ENCODE data around the gene TENM4.

TENM4 gene

GRCh38 chr11:79285756-79286155 lies 155.1 kb downstream of the TENM4 start:
- no peak for DNase-seq

GRCh38 chr11:79276736-79277325 lies 164.0 kb downstream of the TENM4 start:
- no peak for DNase-seq

DNA sequence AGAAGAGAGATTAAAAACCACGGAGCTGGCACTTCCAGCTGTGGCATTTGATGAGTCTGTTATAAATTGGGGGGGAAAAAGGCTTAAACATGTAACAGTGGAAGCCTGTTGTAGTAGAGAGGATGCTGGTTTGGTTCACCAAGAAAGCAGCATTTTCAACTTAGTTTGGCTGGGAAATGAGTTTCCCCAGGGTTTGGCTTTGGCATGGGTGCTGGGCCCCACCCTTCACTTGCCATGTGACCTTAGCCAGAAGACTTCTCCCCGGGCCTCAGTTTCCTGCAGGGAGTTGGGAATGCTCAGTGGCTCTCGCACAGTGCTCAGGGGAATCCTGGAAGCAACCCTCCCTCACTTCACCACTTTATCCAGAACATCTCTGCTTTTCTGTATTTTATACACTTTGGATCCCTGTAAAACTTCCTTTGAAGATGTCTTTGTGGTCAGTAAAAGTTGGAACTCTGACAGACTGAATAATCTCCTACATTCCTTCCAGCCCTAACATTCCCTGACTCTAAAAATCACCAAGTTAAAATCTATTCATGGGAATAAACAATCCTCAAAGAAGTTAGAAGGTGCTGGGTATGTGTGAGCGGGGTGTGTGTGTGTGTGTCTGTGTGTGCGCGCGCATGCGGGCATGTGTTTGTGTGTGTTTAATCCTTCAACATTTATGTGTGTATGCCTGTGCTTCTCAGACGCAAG lies 166.0 kb downstream of the TENM4 start:
- DNase-seq = no peak

- no peak for DNase-seq
Observed at GRCh38 chr11:79273781-79274180, 167.0 kb downstream of the TENM4 start.

DNA sequence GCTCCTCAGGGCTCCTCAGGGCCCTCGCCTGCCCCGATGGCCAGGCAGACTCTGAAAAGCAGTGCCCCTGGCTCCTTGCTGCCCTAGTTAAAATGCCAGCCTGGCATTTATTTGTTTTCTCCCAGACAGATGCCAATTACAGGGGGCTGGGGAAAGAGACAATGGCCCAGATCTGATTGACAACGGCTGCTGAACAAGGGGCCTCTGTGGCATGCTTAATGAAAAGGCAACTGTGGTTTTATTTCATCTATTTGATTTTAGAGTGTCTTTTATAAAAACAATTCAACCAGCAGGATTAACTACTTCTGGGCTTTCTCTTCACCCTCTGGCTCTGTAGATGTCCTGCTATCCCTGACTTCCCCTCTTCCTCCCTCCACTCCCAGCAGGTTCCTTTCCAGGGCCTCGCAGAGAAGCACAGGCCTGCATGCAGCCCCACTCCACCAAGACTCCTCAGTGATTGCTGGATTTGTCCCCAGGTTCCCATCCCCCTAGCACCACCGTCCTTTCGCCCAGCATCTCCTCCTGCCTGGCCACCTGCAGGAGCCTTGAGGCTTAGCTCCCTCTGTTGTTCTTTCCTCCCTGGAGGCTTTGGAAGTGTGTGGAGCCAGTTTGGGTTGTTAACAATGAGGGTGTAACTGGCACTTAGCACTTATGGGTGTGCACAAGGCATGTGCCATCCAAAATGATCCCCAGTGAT lies 171.1 kb downstream of the TENM4 start:
- no peak for DNase-seq

- no peak for DNase-seq
Observed at GRCh38 chr11:79266396-79266795, 174.4 kb downstream of the TENM4 start.

DNA sequence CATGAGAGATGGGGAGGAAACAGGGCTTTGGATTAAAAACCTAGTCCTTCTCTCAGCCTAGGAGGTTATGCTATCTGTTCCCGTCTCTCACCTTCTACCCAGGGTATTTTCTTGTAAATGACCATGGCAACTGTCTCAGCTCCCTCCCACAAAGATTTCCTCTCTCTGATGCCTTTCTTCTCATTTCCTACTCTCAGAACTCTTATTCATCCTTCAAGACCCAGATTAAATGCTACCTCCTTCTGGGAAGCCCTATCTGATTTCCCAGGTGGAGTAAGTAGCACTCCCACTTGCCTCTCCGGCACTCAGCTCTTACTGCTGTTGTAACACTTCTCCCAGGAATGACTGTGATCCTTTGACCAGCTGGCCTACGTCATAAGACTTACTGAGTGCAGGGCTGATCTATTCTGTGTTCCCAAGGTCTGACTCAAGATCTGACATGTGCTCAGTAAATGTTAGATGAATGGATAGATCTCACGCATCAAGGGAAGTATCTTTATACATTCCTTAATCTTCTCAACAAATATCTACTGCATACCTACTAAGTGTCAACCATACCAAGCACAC lies 175.0 kb downstream of the TENM4 start:
- DNase-seq = no peak

DNA sequence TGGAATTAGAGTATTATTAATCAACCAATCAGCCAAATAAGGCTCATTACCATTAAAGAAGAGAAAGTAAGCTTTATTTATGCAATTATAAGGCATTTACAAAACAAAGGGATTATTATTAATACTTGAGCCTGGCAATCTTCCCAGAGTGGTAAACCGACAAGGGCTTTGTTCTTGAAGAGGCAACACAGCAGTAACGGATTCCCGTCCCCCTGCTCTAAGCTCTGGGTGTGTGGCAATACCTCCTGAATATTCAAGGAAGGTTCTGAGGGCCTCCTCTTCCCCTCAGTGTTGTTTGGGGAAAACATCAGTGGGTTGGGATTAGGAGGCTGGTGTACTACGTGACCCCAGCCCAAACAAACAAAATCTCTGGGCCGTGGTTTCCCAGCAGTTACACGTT lies 176.5 kb downstream of the TENM4 start:
- DNase-seq = no peak

DNA sequence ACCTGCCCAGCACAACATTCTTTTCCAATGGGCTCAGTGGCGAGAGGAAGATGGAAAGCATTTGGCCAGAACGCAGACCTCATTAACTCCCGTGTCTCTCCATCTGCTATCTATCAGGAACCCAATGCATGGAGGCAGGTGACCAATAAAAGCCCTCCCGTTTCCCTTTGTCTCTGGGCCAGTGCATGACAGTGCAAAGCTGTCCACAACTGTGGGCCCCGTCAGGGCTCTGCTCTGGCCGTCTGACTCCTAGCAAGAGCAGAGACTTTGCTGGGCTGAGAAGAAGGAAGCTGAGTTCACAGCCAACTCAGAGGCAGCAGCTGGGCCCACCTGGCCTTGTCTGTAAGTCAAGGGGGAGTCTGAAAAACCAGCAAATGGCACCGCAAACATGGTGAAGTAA lies 177.8 kb downstream of the TENM4 start:
- no peak for DNase-seq

DNA sequence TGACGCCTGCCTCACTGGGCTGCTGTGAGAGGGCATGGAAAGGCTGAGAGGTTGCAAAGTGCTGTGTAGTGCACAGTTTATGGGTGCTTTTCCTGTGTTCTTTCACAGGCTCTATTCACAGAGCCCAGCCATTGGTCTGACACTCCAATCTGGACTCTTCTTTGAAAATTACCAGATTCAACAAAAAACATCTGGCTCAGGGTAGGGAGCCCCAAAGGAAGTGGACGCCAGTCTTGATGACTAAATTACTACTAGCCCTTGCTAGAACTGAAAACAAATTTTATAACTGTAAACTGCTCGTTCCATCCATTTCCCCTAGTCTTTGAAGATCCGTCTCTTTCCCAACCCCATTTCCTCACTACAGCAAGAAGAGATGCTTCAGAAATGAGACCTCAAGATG lies 178.6 kb downstream of the TENM4 start:
- DNase-seq = no peak

DNA sequence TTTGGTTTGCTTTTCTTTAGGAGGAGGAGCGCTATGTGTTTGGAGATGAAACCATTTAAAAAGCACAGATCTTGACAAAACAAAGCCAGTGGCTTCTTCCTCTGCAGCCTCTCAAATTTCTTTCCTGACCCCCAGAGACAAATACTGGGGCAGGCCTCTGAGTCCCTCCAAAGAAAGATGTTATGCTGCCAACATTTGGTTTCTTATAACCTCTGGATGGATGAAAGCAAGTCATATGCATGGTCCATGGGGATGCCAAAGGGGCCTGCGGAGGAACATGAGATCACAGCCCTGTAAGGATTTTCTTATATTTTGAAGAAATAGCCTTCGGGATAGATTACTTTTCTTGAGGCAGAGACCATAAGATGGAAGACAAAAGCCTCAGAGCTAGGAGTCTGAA lies 179.1 kb downstream of the TENM4 start:
- no peak for DNase-seq

- no peak for DNase-seq
Observed at GRCh38 chr11:79259800-79260199, 181.0 kb downstream of the TENM4 start.

DNA sequence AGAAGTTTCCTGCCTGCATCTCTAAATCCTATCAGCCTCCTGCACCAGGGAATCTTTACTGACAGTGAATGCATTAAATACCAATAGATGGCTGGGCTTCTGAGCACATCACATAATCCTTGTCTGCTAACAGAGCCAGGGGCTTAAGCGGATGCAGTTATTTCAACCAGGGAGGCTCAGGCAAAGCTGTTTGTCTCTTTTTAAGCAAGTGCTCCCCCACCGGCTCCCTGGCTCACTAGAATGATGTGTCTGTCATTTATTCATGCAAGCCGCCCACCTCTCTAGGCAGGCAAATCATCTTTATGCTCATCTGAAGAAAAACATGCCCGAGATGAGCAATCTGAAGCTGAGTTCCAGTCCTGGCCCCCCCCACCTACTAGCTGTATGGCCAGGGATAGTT lies 182.3 kb downstream of the TENM4 start:
- no peak for DNase-seq

DNA sequence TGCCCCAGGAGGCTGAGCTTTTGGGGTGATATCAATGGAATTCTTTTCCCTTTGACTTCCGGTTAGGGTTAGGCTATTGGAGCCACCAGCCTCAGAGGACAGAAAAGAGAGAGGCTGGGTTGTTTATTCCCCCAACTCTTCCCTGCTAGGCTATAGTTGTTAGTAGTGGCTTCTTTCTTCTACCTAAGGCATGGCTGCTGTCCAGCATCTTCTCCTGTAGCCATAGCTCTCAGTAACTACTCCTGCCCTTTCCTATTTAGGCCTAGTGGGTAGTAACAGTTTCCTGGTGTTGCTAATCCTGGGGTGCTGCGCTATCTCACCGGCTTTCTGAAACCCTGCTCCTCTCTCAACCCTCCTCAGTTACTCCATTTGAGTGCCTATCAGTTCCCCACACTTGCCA lies 184.9 kb downstream of the TENM4 start:
- no peak for DNase-seq

GRCh38 chr11:79253280-79253679 lies 187.6 kb downstream of the TENM4 start:
- DNase-seq = no peak

DNA sequence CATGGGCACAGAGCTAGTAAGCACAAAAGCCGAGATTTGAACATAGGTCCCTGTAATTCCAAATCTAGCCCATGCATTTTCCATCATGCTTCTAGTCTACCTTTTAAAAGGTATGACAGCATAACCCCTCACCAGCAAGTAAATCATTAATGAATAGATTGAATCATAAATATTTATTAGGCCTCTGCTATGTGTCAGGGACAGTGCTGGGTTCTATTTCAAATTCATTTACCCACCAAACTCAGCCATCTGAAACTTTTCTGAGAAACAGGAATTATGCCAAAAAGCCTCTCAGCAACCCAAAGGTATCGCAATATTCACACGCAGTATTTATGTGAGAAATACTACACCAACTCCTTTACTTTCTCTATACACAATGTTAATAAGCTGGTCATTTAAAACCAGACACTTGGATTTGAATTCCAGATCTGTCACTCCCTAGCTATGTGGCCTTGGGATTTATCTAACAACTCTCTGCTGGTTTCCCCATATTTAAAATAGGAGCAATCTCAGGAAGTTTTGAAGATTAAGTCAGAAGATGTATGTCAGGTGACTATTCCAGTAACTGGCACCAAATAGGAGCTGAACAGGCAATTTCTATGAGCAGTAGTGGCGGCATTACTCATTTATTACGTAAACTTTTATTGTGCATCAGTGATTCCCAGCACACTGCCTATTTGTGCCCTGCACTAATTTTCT lies 191.4 kb downstream of the TENM4 start:
- DNase-seq = no peak

DNA sequence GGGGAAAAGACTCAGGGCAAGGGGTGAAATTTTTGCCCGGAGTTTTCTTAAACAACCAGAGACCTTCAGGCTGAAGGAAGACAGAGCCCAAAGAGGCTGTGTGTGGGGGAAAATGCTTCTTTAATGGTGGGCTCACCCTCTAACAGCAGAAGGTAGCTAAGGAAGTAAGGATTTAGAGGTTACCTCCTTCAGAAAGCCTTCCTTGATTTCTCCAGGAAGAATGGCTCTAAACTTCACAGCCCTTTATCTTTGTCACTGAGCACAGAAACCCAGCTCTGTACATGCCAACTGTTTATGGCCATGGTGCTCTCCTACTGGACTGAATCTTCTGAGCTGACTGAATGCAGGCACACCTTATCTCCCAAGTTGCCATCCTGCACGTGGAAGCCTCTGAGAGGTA lies 196.0 kb downstream of the TENM4 start:
- no peak for DNase-seq

DNA sequence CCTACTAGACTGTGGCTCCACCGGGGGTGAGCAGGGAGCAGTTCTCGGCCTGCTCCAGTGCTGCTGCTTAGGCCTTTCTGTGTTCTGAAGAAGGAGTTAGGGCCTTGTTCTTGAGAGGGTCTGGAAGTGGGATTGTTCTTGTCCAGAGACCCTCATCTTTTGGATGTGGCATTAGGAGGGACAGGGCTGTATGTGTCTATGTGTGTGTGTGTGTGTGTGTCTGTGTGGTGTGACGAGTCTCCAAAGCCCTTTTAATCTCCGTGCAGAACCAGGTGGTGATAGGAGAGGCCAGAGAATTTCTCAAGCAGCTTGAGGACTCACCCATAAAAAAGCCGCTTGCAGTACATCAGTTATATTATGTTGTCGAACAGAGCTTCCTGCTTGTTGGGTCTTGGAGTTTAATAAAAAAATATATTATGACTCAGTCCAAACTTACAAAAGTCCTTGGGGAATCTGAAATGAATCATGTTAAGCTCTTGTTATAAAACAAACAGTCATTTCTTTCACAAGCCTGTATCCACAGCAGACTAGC lies 196.5 kb downstream of the TENM4 start:
- no peak for DNase-seq

DNA sequence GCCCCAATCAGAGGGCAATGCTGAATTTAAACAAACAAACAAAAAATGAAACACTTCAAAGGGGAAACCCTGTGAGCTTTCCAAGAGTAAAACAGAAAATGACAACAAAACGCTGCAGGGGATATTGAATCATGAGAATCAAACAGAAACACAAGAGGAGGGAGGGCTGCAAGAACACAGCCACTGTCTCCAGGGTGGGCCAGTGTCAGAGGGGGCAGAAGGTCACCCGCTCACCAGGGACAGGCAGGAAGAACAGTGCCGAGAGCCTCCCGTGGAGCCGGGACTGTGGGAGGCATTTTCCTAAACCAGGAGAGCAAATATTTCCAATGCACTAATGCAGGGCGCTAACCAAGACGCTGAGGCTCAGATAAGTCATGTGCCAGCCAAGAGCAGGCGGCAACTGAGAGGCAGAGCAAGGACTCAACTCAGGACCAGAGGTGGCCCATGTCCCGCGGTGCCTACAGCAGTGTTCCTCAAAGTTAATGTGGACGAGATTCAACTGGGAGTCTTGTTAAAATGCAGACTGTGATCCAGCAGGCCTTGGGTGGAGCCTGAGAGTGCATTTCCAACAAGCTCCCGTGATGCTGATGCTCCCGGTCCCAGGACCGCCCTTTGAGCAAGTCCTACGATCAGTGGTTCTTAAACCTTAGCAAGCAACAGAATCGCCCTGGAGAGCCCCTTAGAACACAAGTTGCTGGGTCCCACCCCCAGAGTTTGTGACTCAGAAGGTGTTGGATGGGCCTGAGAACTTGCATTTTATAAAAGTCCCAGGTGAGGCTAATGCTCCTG lies 197.2 kb downstream of the TENM4 start:
- DNase-seq = no peak

DNA sequence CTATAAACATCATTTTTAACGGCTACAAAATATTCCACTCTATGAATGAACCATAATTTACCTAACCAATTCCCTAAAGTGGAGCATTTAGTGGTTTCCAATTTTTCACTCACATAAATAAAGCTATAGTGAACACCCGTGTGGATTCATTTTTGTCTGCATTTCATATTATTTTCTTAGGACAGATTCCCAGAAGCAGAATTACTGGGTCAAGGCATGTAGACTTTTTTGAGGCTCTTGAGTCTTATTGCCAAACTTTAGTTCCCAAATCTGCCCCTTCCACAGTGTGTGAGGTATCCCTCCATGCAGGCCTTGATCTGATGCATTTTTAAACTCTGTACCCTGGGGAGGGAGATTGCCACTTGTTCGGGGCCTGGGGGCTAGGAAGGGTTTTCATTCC lies 198.2 kb downstream of the TENM4 start:
- DNase-seq = no peak

- DNase-seq = no peak
Observed at GRCh38 chr11:79241852-79242241, 199.0 kb downstream of the TENM4 start.

DNA sequence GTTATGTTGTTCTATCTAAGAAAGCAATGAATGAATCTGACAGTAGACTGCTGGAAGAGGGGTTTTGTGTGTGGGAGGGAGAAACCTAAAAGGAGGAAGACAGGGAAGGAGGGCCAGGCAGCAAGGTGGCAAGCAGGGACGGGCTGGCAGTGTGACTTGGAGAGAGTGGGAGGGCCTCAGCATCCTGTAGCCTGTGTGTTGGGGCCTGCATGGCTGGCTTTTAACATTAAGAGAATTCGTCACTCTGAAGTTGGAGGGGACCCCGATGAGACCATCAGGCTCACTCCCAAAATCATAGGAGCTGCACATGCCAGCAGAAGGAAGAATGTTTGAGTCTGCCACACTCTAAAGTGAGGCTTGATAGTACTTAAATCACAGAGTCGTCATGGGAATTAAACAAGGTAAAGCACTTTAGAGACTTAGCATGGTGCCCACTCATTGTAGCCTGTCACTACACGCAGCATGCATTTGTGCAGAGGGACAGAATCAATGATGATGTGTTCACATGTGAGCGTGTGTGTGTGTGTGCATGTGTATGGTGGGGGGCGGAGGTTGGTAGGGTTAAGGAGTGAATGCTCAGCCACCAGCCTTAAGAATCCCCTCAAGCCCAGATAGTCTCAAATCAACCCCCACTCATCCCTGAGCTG lies 199.5 kb downstream of the TENM4 start:
- no peak for DNase-seq
